Lower lobe of right lung (tissue), 2 donors: Measurements from ENCODE around the gene NPPB. TPM values are rescaled to one million over a fixed set of nuclear protein-coding genes. Genes with fewer than 3 reads are reported as not detected.

Source experiments
- ATAC-seq, 2 donors: fragments of 200-7000 bp; cut with Tn5 transposase; one replicate each; pipeline ENCODE4 v1.9.1; 2020 to 2022; ENCODE audit warnings: mild to moderate bottlenecking in 2 of 2, moderate library complexity in 2 of 2
- DNase-seq: peaks from one replicate; pipeline ENCODE4 v3.0.0-alpha.2; 2020
- H3K27ac ChIP-seq: fragments of 200-600 bp; one replicate; pipeline ENCODE4 v1.8.0; 2022
- H3K27me3 ChIP-seq: fragments of 200-600 bp; one replicate; pipeline ENCODE4 v1.8.0; 2022; ENCODE audit warnings: low read depth
- H3K36me3 ChIP-seq: fragments of 200-600 bp; one replicate; pipeline ENCODE4 v1.8.0; 2022; ENCODE audit warnings: mild to moderate bottlenecking
- H3K4me1 ChIP-seq: fragments of 200-600 bp; one replicate; pipeline ENCODE4 v1.8.0; 2022
- H3K4me3 ChIP-seq: fragments of 200-600 bp; one replicate; pipeline ENCODE4 v1.8.0; 2022; ENCODE audit warnings: mild to moderate bottlenecking
- H3K9me3 ChIP-seq: fragments of 200-600 bp; one replicate; pipeline ENCODE4 v1.8.0; 2022
- CTCF ChIP-seq: fragments of 200-600 bp; IDR thresholded peaks from one replicate; pipeline ENCODE4 v1.8.0; 2022; ENCODE audit warnings: antibody characterized with exemption, mild to moderate bottlenecking
- intact Hi-C: fragments of 100-400 bp; cut with DNase I; formaldehyde crosslinking; loops from one replicate; pipeline ENCODE4 v1.11.0; 2022
- total RNA-seq: library from RNA; stranded (reverse); fragmentation: NEBNext Ultra II Directional; extraction: Animal tissue kit (Norgen Biotek cat#: 25700); gene quantifications from one replicate; pipeline ENCODE4 v1.2.1, GENCODE V29; 2021
- donor health status: DM: no; HTN: yes; CAD: no; lungs with severe emphysema.

The NPPB gene
- total RNA-seq, 1 donor from 2014 or later: not detected

GRCh38 chr1:11891433-11892186, 32.9 kb upstream of the NPPB start:
- H3K27me3 ChIP-seq: peaks cover 20% of the 10 kb centered on the region
- ATAC-seq (no peak), DNase-seq (no peak)
- no peaks in the 10 kb centered on the region for H3K36me3 ChIP-seq
- no peaks in the 10 kb centered on the region for H3K4me1 ChIP-seq
- no peak for TF ChIP-seq CTCF
- H3K4me3 ChIP-seq: no peak overlapping the region
- H3K27ac ChIP-seq: no peak overlapping the region
- intact Hi-C loops: no loop called here
- H3K9me3 ChIP-seq: no peaks in the 10 kb centered on the region

- Histone ChIP-seq H3K27ac (no peak overlapping the region), H3K4me1 (no peaks in the 10 kb centered on the region), H3K27me3 (no peaks in the 10 kb centered on the region), H3K9me3 (no peaks in the 10 kb centered on the region), H3K4me3 (no peak overlapping the region), H3K36me3 (no peaks in the 10 kb centered on the region)
- no peak for TF ChIP-seq CTCF
- no peak for DNase-seq
- ATAC-seq: no peak
- intact Hi-C loops: no loop called here
Measured at GRCh38 chr1:11888877-11889208, 30.1 kb upstream of the NPPB start.

- intact Hi-C loops: no loop called here
- no peak for TF ChIP-seq CTCF
- H3K4me1 ChIP-seq: no peaks in the 10 kb centered on the region
Measured at GRCh38 chr1:11888206-11888876, 29.6 kb upstream of the NPPB start.

GRCh38 chr1:11887666-11888007, 28.9 kb upstream of the NPPB start:
- ATAC-seq: no peak
- TF ChIP-seq CTCF: no peak
- no peaks in the 10 kb centered on the region for H3K27me3 ChIP-seq
- no peaks in the 10 kb centered on the region for H3K36me3 ChIP-seq
- intact Hi-C loops: no loop called here
- no peak for DNase-seq
- H3K4me1 ChIP-seq: peaks cover 6% of the 10 kb centered on the region
- H3K4me3 ChIP-seq: no peak overlapping the region
- no peaks in the 10 kb centered on the region for H3K9me3 ChIP-seq
- H3K27ac ChIP-seq: no peak overlapping the region

More at GRCh38 chr1:11888206-11888876, 29.6 kb upstream of the NPPB start:
- Histone ChIP-seq H3K9me3 (no peaks in the 10 kb centered on the region), H3K27me3 (no peaks in the 10 kb centered on the region), H3K4me3 (no peak overlapping the region), H3K27ac (no peak overlapping the region), H3K36me3 (no peaks in the 10 kb centered on the region)
- DNase-seq (no peak), ATAC-seq (no peak)

- ATAC-seq (no peak), DNase-seq (no peak)
- H3K36me3 ChIP-seq: no peaks in the 10 kb centered on the region
- peaks cover 6% of the 10 kb centered on the region for H3K4me1 ChIP-seq
- H3K27ac ChIP-seq: no peak overlapping the region
- no peak for TF ChIP-seq CTCF
- intact Hi-C loops: no loop called here
- H3K9me3 ChIP-seq: no peaks in the 10 kb centered on the region
- no peak overlapping the region for H3K4me3 ChIP-seq
- no peaks in the 10 kb centered on the region for H3K27me3 ChIP-seq
Measured at GRCh38 chr1:11886986-11887665, 28.4 kb upstream of the NPPB start.
